ENCODE measurements around the gene B3GNT7.

GRCh38 chr2:231360401-231360800 lies 35.1 kb upstream of the B3GNT7 start:
- TF ChIP-seq EZH2phosphoT487 (IDR thresholded peaks at IDR 0.05), result no peak
- TF ChIP-seq, protein P1, sequence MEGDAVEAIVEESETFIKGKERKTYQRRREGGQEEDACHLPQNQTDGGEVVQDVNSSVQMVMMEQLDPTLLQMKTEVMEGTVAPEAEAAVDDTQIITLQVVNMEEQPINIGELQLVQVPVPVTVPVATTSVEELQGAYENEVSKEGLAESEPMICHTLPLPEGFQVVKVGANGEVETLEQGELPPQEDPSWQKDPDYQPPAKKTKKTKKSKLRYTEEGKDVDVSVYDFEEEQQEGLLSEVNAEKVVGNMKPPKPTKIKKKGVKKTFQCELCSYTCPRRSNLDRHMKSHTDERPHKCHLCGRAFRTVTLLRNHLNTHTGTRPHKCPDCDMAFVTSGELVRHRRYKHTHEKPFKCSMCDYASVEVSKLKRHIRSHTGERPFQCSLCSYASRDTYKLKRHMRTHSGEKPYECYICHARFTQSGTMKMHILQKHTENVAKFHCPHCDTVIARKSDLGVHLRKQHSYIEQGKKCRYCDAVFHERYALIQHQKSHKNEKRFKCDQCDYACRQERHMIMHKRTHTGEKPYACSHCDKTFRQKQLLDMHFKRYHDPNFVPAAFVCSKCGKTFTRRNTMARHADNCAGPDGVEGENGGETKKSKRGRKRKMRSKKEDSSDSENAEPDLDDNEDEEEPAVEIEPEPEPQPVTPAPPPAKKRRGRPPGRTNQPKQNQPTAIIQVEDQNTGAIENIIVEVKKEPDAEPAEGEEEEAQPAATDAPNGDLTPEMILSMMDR (IDR thresholded peaks at IDR 0.05), result no peak
- no peak for TF ChIP-seq EZH2 (IDR thresholded peaks at IDR 0.05)

Data from neural progenitor cell (in vitro differentiated cells).